Fibroblast of skin of back (primary cell): ENCODE measurements around the gene TSHZ2.

Experiments used
- DNase-seq: peaks from one replicate; pipeline ENCODE4 v3.0.0-alpha.2; 2013

The TSHZ2 gene

DNA sequence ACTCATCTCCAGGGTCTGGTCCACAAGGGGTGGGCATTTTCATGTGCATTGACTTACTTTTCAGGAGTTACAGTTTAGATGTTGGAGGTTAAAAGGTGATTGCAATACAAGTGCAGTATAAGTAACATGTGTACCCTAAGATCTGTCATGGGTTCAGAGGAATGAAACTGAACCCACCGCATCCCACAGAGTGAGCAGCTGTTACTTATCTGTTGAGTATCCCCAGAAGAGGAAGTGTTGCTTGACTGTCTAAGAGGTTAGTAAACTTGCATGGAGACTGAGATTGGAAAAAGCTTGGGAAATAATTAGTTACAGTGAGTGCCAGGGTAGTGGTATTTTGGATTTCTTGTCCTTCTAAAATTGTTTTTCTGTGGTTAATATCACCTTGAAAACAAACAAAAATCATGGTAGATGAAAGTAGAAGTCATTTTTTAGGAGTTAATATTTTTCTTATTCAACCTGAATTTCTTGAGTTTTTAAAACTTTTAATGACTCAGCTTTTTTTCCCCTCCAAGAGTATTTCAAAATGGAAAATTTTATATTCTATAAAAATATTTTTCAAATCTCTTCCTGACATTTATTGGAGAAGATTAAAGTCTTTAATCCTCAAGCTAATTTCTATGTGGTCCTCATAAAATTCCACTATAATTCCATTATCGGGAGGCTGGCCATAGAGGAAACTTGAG is 315.3 kb downstream of the TSHZ2 start:
- DNase-seq, result no peak

DNA sequence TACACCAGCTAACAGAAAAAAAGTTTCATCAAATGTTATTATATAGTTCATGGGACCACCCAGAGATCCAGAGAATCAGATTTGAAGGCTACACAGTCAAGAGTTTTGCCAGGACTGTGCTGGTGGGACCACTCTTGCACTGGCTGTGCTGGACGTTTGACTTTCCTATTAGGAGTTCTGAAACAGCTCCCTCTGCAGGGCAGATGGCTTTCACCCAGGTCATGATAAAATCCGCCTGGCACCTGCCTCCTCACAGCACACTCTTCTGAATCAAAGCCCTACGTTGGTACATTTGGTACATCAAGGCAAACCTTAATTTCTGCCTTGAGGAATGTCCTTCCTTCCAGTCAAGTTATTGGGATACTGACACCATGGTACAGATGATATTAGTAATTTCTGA is 319.4 kb downstream of the TSHZ2 start:
- DNase-seq, result no peak

DNA sequence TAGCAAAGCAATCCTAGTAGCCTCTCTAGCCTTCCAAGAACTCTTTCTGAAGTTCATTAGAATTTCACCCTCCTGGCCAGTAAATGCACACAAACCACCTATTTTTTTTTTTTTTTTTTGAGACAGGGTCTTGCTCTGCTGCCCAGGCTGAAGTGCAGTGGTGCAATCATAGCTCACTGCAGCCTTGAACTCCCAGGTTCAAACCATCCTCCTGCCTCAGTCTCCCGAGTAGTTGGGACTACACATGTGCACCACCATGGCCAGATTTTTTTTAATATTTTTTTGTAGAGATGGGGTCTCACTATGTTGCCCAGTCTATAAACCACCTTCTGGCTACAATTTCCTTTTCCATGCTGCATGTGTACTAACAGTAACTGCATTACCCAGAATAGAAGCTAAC is 320.2 kb downstream of the TSHZ2 start:
- DNase-seq, result no peak

DNA sequence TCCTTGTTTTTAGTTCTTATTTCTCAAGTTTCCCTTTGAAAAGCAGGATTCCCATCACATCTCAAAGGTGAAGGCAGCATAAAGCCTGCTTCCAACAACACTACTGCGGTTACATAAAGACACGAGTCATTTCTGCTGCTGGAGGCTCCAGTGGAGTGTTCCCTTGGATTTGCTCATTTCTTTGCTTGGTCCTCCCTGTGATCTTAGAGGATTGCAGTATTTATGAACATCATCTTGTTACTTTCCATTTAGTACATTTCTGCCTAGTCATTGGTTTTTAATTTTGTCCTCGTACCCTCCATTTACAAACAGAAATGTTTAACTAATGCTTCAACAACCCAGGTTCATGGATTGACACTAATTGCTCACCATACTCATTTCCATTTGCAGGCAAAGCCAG is 322.6 kb downstream of the TSHZ2 start:
- no peak for DNase-seq

DNA sequence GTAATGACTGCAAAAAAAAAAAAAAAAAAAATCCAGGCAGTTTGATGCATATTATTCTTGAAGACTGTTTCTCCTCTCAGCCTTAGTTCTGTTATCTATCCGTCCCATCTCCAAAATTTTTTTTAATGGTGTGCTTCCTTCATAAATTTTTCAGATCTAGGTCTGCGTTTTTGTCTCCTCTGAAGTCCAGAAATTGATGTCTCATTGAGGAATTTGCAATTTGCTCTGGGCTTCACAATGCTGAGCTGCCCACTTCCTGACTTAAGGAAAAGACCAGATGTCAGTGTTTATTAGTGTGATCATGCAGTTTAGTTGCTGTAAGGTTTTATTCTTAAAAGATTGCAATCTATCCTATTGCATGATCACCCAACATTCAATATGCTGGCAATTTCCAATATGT is 323.9 kb downstream of the TSHZ2 start:
- no peak for DNase-seq

DNA sequence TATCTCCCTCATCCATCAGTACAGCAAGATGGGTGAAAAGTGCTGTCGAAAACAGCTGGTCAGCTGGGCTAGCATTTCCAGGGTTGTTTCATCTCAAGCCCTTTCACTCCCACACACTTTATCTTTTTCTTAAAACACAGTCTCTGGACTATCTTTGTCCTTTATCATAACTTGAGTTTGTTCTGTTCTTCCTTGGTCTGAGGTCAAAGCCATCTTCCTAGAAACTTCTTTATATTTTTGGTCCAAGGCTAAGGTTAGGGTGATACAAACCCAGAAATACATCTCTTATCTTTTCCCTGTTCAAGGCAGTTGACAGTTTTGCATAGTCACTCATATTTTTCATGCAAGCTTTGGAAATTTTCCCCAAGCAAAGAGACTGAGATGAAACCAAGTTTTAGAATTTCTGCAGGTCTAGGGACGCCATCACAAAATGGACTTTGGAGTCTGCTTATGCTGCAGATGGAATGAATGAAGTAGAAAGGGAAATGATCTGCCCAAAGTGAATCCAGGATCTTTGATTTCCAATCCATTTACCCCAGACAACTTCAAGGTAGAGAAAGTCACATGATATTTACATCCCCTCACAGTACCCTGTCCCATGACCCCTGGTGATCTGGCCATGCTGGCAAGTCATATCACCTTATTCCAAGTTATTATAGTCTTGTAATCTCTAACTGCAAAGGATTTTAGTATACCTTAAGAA is 324.4 kb downstream of the TSHZ2 start:
- no peak for DNase-seq

DNA sequence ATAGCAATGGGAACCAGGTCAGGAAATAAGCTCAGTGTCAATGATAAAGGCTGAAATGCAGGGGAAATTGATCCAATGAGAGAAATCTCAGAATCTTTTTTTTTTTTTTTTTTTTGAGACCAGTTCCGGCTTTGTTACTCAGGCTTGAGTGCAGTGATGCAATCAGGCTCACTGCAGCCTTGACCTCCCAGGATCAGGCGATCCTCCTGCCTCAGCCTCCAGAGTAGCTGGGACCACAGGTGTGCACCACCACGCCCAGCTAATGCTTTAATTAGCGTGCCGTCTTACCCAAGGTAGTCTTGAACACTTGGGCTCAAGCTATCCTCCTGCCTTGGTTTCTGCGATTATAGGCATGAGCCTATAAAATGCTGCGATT is 325.0 kb downstream of the TSHZ2 start:
- DNase-seq, result no peak

DNA sequence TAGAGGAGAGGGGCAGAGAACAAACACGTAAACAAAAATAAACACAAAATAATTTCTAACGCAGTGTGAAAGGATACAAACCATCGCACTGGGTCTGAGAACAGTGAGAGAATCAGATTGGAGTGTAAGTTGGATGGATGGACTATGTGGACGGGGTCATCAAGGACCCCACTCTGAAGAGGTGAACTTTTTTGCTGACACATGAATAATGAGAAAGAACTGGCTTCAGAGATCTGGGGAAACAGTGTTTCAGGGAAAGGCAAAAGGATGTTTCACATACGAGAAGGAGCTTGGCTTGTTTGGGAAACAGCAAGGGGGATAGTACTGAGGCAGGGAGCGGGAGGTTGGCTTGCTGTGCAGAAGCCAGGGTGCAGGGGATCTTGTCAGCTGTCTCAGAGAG is 326.1 kb downstream of the TSHZ2 start:
- DNase-seq, result no peak

DNA sequence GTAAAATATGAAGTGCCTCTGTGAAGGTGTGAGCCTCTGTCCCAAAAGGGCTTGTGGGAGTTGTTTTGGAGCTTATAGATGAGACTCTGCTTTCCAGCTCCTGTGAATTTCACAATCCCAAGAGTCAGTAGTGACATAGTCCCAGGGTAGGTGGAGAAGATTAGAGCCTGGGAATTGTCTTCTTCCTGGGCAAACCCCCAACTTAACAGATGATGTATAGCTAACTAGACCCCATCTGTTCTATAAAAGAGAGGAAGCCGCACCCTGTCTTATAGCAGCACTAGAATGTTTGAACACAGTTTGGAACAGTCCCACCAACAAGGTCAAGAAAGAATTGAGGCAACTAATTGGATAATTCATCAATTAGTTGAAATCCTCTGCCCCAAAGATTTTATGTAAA is 326.8 kb downstream of the TSHZ2 start:
- DNase-seq, result no peak

DNA sequence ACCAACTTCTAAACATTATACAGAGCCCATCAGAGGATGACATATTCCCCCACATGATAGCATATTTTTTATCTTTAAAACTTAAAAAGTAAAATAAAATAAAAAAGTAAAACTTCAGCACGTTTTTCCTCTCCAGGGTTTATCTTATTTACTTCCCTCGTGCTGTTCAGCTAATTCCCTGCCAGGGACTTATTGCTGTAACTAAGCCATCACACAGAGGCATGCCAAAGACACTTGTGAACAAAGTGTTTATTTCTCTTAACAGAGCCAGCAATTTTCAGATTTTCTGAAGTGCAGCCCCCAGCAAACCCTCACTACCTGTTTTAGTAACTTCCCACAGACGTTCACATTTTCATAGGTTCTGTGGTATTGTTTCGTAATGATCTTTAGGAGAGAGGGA is 327.7 kb downstream of the TSHZ2 start:
- DNase-seq, result no peak

DNA sequence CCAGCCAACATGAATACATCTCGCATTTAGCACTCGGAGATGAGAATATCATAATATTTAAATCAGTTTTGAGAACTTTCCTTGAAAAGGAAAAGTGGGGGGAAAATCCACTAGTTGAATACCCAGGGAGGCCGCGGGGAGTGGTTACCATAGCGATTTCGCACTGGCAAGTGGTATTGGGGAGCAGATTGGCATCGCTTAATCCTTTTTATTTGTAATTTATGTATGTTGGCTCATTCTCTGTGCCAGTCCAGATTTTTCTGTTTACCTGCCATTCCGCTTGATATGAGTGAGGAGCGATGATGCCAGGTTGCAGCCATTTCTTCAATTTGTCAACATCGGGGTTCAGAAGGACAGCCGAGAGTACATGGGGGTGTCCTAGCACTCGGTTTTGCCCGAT is 329.7 kb downstream of the TSHZ2 start:
- no peak for DNase-seq

DNA sequence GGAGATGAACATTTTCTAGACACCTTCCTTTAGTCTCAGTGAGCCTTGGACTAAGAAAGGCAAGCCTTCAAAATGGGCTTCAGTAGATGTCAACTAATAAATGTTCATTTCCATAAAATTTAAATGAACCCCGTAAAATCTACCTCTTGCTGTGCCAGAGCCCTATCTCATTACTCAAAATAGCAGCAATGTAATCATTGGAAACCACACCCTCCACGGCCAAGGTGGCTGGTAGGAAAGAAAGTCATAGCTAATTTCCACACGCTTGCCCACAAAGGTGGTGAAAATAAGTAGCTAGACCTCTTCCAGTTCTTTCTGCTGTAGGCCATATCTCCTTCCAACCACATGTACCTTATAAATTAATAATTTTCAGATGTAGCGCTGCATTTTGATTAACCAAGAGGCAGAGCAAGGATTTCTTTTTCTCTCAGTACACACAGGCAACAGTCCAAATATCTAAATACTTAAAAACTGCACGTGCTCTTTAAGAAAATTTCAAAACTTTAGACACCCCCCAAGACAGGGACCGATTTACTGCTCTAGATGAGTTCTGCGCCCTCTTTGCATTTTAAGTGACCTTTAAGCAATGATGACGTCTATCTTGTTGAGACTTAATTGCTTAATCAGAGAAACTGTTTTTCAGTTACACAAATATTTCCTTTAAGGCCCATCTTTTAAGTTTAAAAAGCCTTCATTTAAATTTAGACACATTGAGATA is 330.7 kb downstream of the TSHZ2 start:
- no peak for DNase-seq

DNA sequence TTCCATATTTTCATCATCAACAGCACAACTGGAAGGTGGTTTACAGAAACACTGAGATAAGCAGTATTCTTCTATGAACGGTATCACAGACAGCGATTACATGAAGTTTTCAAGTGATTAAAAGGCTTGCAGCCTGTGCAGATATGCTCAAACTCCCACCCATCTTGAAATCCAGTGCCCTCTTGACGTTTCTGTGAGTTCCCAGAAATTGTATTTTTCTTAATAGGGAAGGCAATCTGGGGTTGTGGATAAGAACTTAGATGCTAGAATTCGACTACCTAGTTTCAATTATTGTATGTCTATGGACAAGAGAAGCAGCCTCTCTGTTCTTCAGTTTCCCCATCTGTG is 331.2 kb downstream of the TSHZ2 start:
- DNase-seq, result no peak

DNA sequence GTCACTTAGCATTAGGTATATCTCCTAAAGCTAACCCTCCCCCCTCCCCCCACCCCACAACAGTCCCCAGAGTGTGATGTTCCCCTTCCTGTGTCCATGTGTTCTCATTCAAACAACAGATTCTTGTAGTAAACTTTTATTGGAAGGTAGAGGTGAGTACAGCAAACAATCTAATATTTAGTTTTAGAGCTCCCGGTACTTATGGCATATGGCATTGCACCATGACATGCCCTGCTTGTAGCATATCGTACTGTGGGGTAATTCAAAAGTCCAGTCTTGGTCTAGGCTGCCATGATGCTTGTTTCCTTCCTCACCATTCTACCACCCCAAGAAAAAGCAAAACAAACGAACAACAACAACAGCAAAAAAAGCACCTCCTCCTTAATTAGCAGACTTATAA is 332.0 kb downstream of the TSHZ2 start:
- DNase-seq, result no peak

DNA sequence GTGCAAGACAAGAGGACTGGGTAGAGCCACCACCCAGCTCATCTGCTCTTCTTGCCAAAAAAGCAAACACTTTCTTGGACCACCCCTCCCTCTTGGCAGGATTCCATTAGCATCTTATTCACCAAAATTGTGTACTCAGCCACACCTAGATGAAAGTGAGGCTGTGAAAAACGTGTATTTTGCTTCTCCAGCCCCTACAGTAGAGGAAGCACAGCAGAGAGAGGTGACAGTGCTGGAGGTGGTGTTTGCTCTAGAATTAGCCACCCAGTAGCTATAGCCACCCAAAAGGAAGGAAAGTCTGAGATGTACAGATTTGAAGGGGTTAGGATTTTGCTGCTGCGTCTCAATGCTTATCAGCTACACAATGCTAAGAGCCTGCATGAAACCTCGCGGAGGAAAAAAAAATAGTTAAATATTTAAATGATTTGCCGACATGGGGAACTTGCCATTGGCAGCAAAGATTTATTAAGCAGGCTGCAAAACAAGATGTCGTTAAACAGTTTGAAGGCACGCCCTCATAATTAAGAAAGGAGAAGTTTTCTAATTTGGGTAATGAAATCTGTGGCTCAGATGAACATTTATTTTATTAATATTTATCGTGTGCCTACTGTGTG is 334.1 kb downstream of the TSHZ2 start:
- DNase-seq, result no peak

DNA sequence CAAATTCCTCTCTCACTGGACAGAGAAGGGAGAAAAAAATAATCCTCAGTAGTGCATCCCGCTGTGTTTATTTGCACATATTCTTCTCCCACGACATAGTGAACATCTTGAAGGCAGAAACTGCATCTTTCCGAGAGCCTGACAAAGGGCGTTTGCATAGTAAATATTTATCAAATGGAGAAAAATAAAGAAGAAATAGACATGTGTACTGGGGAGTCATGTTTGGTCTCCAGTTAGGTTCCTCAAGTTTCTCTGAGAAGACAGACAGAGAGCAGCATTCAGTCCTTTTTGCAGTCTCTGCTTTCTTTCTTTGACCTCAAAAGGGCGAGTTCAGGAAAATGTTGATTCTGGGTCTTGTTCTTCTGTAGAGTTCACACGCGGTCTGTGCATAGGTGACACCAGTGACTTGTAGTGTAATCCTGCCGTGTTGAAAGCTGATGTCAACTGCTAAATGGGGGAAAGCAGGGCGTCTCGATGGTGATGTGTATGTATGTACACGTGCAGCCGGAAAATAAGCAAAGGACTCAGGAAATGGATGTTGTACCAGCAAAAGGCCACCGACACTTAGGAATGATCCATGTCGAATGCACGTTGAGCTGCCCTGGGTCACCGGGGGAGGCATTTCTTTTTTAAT is 335.9 kb downstream of the TSHZ2 start:
- DNase-seq, result no peak

DNA sequence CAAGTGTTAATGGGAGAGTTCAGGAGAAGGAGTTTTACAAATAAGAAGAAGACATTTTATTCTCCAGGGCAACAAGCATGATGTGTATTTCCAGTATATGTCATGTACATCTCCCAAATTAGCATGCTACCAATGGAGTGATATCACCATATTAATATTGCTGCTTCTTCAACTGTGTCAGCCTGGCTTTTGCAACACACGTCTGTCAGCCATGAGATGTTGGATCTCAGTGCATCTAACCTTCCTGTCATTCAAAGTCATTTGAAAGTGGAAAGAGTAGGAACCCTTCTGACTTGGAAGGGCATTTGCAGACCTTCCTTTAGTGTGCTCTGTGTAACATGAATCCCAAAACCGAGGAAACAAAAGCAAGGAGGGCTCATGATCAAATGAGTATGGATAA is 337.4 kb downstream of the TSHZ2 start:
- no peak for DNase-seq

DNA sequence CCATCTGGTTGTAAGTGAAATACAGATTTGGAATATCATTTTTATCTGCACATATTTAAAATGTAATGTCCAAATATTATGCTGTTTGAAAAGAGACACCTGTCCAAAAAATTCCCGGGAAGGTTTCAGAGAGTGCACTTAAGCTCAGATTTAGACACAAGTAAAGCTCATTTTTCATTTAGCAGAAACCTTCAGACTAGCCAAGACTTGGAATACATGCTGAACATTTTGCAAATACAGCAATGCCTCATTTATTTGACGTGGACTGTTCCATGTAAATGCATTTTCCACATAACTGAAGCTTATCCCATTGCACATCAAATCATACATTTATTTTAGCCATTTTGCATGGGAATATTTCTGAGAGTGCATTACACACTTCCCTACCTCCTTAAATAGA is 340.8 kb downstream of the TSHZ2 start:
- no peak for DNase-seq

DNA sequence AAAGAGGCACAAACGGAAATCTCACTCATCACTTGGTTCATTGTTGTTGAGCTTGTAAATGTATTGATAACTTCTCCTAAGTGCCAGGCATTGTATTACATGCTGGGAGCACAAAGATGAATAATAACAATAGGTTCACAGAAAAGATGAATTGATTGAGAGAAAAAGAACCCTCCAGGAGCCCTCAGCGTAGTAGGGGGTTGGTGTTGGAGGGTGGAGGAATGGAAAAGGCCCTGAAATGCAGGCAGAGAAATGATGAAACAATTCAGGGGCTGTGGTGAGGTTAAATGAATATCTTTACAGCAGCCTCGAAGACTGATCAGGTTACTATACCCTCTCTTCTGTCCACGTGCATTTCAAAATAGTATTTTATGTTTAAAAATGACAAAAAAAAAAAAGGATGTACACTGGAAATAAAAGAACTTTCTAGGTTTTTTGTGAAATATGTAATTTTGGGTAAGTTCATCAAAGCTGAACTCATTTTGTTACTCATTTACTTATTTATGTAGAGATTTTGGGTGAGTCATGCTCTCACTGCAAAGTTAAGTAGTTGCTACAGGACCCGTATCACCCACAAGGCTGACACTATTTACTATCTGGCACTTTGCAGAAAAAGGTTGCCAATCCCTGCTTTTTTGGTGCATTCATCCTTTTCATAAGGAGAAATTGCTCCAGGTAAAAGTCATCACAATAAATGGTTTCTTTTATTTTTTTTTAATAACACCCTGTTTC is 344.2 kb downstream of the TSHZ2 start:
- no peak for DNase-seq

DNA sequence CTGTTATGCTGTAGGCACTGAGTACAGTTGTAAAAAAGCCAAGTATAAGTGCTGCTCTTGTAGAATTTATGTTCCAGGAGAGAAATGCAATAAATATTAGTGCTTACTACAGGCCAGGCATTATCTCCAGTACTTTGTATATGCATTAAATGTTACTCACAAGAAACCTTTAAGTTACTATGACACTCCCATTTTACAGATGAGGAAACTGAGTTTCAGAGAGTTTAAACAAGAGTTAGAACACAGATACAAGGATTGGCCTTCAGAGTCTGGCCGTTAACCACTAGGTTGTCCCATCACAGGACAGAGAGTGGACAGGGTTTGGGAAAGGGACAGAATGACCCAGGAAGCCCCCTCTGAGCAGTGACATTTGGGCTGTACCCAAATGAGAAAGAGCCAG is 347.0 kb downstream of the TSHZ2 start:
- no peak for DNase-seq

DNA sequence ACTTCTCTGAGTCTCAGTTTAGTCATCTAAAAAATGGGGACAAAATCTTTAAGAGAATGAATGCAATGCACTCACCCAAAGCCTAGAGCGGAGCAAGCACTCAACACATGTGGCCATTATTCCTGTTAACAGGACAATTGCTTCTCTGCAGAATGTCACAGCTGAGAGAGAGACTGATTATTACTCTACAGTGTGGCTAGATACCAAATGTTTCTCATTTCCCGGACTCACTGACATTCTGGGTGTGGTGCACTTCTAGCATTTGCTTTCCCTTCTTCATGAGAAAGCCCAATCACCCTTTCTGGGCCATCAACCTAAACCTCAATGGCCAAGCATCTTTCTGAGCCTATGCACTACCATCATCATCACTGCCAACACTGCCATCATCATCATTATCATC is 347.6 kb downstream of the TSHZ2 start:
- no peak for DNase-seq

DNA sequence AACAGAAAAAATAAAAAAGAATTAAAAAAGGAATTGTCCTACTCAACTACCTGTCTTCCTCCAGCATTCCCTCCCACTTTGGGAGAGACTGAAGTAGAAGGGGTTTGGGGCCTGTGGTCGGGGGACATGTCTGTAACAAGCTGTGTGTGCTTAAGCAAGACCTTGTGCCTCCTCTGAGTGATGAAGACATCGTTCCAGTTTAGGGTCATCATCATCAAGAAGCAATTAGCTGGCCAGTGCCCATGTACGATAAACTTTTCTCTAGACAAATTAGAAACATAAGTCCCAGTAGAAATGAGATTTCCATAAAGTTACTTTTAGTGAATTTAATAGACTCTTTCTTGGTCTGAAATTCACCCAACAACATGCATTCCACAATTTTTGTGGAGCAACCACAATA is 348.5 kb downstream of the TSHZ2 start:
- no peak for DNase-seq

DNA sequence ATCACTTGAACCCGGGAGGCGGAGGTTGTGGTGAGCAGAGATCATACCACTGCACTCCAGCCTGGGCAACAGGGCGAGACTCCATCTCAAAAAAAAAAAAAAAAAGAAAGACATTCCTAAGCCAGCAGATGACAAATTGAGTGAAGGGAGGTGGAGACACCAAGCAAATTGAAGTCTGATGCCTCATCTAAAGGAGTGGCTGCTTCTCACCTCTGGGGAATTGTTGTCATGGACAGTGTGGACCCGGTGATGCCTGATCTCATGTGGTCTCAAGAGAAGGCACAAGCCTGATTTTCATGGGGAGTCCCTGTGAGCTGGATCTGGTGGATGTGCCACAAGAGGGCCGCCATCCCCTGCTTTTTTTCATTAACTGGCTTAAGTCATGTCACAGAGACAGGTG is 349.4 kb downstream of the TSHZ2 start:
- DNase-seq, result peak; percentile 8
